PC-9 (cell line): ENCODE measurements around the gene RPTOR.

Source experiments
- CTCF ChIP-seq: fragments of 200-600 bp; sonication (generic); conservative IDR thresholded peaks from 2 replicates; pipeline ENCODE4 v1.6.1; 2017; ENCODE audit warnings: mixed run types, antibody characterized with exemption, mild to moderate bottlenecking, moderate library complexity
- EZH2 ChIP-seq: fragments of 200-600 bp; sonication (generic); IDR thresholded peaks from 2 replicates; pipeline ENCODE4 v1.8.0; 2017; ENCODE audit warnings: antibody characterized with exemption, low read depth

GRCh38 chr17:80552523-80552922, 7.9 kb downstream of the RPTOR start:
- TF ChIP-seq CTCF (no peak), EZH2 (no peak)
